ENCODE measurements around the gene PRDX1. TPM values are rescaled to one million over a fixed set of nuclear protein-coding genes. Genes with fewer than 3 reads are reported as not detected.

Gene PRDX1
- total RNA-seq (2014; rRNA removed; shearing (Covaris generic)): 443 and 469 TPM in 2 replicates

GRCh38 chr1:45521413-45522323, at the start of gene PRDX1:
Gene PRDX1 (minus strand): TSS chr1:45521884. CDS start chr1:45519043, 2,841 bp downstream.

DNA sequence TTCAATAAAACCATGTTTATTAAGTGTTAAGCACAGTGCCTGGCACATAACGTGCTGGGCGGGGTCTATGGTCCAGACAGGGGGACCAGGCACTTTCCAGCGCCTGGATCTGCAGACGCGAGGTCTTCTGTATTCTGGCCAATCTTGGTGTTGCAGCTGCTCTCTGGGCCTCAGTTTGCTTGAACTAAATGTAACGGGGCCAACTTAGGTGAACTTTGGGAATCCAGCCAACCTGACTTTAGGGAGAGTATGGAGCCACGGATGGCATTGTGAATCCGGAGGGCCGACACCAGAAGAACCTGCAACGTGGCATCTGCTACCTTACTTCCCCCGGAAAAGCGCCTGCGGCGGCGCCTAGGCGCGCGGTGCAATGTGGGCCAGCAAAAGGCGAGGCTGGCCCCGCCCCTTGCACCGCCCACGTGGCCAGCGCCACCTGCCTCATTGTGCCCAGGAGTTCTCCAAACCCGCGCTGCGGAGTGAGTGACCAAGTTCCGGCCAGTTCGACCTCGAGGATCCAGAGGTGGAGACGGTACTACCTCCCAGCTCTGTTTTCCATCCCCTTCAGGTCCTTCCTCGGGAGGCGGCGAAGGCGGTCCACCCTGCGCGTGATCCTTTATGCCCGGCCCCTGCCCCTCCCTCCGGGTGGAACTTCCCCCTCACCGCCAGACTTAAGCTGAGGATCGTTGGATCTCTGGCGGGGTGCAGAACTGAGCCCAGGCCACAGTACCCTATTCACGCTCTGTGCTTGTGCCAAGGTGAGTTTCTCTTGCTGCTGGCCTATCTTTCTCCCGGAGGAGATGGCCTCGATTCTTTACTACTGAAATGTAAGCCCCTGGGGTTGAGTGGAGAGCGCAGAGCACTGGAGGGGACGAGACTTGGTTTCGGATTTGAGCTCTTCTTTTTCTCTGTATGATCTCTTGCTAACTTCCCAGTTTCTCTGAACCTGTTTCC, 29.0 kb upstream of the PRDX1 start, which contains the start of gene AKR1A1:
TSS of gene AKR1A1 (plus strand) at position 426 of the 951 bp plus-strand sequence. CDS start 10,969 bp downstream, outside the sequence.

GRCh38 chr1:45490626-45491486, 30.8 kb downstream of the PRDX1 start, which contains the start of gene TESK2:
Gene TESK2 (minus strand): TSS chr1:45491163. CDS start chr1:45457785, 33,378 bp downstream.

Other genes starting within 250 kb of the PRDX1 start
- gene HPDL, start 195.0 kb downstream of the PRDX1 start, total RNA-seq (2014; rRNA removed; shearing (Covaris generic)): 20.7 and 25.0 TPM in 2 replicates
- 32.0 and 32.1 TPM in 2 replicates for gene TOE1, start 181.7 kb downstream of the PRDX1 start, total RNA-seq (2014; rRNA removed; shearing (Covaris generic))
- gene MUTYH, start 181.4 kb downstream of the PRDX1 start, total RNA-seq (2014; rRNA removed; shearing (Covaris generic)): 37.6 and 38.9 TPM in 2 replicates
- 4.0 and 5.4 TPM in 2 replicates for gene TESK2, start 30.7 kb downstream of the PRDX1 start, total RNA-seq (2014; rRNA removed; shearing (Covaris generic))
- gene CCDC163, start 21.8 kb downstream of the PRDX1 start, total RNA-seq (2014; rRNA removed; shearing (Covaris generic)): 3.3 and 4.3 TPM in 2 replicates
- gene MMACHC, start 21.6 kb downstream of the PRDX1 start, total RNA-seq (2014; rRNA removed; shearing (Covaris generic)): 9.8 and 12.8 TPM in 2 replicates
- gene AKR1A1, start 28.9 kb upstream of the PRDX1 start, total RNA-seq (2014; rRNA removed; shearing (Covaris generic)): 74.3 and 76.6 TPM in 2 replicates
- gene NASP, start 62.2 kb upstream of the PRDX1 start, total RNA-seq (2014; rRNA removed; shearing (Covaris generic)): 166 and 182 TPM in 2 replicates
- 1.4 and 1.9 TPM in 2 replicates for gene CCDC17, start 102.2 kb upstream of the PRDX1 start, total RNA-seq (2014; rRNA removed; shearing (Covaris generic))
- gene GPBP1L1, start 164.6 kb upstream of the PRDX1 start, total RNA-seq (2014; rRNA removed; shearing (Covaris generic)): 85.1 and 114 TPM in 2 replicates
- 16.3 and 26.6 TPM in 2 replicates for gene TMEM69, start 166.3 kb upstream of the PRDX1 start, total RNA-seq (2014; rRNA removed; shearing (Covaris generic))
- gene IPP, start 228.8 kb upstream of the PRDX1 start, total RNA-seq (2014; rRNA removed; shearing (Covaris generic)): 6.5 and 7.0 TPM in 2 replicates